UCSD-AML1 (cell line): ENCODE data around the gene WIPF1.

ENCODE experiments used
- DNase-seq: peaks from one replicate; lab custom pipeline; 2025; ENCODE audit not compliant: unreplicated experiment; lab: John Stamatoyannopoulos, UW

Gene WIPF1

GRCh38 chr2:174544156-174544555 is 53.4 kb downstream of the WIPF1 start:
- DNase-seq: no peak

DNA sequence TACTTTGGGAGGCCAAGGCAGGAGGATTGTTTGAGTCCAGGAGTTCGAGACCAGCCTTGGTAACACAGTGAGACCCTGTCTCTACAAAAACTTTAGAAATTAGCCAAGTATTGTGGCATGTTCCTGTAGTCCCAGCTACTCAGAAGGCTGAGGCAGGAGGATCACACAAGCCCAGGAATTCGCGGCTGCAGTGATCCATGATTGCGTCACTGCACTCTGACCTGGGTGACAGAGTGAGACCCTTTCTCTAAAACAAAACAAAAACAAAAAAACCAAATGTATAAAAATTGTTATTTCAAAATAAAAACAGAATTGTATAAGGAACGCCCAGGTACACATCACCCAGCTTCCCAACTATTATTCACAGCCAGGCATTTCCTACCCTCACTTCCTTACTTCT is 56.7 kb downstream of the WIPF1 start:
- no peak for DNase-seq

GRCh38 chr2:174535757-174536703 is 61.6 kb downstream of the WIPF1 start:
- DNase-seq: no peak

DNA sequence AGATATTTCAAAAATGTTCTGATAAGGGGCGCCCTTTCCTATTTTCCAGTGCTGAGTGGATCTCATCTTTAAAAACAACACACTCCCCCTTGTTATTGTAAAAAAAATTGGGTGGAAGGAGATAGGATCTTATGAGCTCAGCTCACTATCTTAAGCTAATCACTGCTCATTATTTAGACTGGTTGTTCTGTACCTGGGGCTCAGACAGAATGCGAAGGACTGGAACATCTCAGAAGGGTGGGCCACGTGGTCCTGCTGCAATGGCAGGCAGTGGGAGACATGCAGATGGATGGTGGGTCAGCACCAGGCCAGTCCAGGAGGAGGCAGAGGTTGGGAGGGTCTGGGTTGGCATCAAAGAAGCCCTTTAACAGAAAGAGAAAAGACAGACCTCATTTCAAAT is 62.5 kb downstream of the WIPF1 start:
- no peak for DNase-seq

DNA sequence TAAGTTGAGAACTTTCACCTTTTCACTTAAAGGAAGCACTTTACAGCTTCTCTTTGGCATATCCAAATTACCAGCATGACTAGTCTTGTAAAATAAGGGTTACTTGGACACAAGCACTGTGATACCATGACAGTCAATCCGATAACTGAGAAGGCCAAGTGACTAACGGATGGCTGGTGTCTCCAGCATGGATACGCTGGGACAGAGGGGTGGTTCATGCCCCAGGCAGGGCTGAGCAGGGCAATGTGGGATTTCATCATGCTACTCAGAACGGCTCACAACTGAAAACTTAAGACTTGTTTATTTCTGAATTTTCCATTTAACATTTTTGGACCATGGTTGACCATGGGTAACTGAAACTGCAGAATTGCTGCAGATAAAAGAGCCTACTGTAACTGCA is 67.7 kb downstream of the WIPF1 start:
- DNase-seq: no peak

DNA sequence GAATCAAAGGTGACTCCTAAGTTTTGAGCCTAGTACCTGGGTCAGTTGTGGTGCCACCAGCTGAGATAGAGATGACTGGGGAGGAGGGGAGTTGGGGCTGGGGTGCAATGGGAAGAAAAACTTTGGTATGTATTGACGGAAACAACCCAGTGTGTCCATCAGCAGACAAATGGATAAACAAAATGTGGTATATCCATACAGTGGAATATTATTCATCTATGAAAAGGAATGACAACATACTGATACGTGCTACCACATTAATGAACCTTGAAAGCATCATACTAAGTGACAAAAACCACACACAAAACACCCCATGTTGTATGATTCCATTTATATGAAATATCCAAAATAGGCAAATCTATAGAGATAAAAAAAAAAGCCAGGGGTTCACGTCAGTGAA is 69.6 kb downstream of the WIPF1 start:
- DNase-seq: no peak

DNA sequence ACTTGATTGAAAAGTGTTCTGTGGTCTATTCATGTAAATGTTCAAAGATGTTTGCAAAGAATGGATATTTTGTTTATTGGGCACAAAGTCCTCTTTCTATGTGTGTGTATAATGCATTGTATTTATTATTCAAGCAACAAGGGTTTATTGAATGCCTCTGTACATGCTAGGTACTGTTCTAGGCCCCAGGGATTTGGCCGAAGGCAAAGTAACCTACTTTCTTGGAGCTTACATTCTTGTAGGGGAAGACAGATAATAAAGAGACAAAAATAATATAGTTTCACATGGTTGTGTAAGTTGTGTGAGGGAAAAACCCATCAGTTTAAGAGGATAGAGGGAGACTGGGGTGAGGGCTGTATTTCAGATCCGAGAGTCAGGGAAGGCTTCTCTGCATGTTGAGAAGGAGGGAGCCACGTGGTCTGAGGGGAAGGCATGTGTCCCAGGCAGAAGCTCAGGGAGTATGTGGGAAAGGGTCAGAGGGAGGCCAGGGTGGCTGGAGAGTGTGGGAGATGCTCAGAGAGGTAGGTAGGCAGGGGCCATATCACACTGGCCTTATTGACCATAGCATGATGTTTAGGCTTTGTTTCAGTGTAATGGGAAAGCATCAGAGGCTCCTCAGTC is 70.4 kb downstream of the WIPF1 start:
- no peak for DNase-seq

DNA sequence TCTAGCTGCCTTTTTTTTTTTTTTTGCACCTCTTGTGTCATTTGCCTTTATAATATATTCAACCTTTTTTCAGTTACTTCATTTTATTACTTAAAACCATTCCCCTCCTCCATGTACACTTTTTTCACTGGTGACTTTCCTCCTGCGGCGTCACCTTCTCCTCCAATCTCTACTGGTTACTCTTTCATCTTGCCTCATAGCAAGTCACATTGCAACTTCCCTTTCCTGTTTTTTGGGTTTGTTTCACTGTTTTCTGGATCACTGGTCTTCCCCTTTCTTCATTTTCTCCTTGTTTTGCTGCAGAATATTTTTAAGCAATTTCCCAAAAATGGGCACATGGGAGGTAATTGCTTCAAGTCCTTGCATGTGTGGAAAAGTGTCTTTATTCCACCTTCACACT is 73.1 kb downstream of the WIPF1 start:
- DNase-seq: no peak

- DNase-seq: no peak
These were observed 75.1 kb downstream of the WIPF1 start for GRCh38 chr2:174522553-174522952.

DNA sequence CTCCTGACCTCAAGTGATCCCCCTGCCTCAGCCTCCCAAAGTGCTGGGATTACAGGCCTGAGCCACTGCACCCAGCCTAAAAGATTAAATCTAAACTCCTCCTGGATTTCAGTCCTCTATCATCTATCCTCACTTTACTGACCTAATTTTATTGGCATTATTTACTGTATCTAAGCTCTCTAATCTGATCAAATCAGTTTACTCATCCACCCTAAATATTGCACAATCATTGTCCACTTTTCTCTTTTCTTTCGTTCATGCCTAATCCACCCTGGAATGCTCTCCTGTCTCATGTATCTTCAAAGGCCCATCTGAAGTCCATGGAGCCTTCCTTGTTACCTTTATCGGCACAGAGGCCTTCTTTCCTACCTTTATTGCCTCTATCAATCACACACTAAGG is 79.2 kb downstream of the WIPF1 start:
- no peak for DNase-seq

- DNase-seq: no peak
These were observed 80.9 kb downstream of the WIPF1 start for GRCh38 chr2:174516501-174517378.

DNA sequence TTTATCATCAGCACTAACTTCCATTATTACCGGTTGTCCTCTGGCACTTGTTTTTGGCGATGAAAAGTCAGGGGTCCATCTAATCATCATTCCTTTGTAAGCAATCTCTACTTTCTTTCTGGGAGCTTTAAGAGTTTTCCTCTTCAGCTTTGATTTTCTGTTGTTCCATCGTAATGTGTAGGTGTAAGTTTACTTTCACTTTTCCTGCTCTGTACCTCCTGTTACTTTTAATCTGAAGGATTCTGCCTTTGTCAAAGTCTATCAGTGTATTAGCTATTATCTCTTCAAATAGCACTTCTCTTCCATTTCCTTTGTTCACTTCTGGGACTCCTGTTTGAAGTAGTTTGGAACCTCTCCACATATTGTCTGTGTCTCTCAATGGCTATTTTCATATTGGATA is 85.3 kb downstream of the WIPF1 start:
- no peak for DNase-seq

- DNase-seq: no peak
These were observed 85.9 kb downstream of the WIPF1 start for GRCh38 chr2:174511580-174512260.

GRCh38 chr2:174510583-174511189 is 86.9 kb downstream of the WIPF1 start:
- DNase-seq: no peak
